Measurements from ENCODE around the gene MYBPC2.
"Not testable (repeated sequence)": the region's sequence is repeated elsewhere in the genome, so short reads cannot be mapped to it uniquely, and the experiment has no call there.

Gene MYBPC2

DNA sequence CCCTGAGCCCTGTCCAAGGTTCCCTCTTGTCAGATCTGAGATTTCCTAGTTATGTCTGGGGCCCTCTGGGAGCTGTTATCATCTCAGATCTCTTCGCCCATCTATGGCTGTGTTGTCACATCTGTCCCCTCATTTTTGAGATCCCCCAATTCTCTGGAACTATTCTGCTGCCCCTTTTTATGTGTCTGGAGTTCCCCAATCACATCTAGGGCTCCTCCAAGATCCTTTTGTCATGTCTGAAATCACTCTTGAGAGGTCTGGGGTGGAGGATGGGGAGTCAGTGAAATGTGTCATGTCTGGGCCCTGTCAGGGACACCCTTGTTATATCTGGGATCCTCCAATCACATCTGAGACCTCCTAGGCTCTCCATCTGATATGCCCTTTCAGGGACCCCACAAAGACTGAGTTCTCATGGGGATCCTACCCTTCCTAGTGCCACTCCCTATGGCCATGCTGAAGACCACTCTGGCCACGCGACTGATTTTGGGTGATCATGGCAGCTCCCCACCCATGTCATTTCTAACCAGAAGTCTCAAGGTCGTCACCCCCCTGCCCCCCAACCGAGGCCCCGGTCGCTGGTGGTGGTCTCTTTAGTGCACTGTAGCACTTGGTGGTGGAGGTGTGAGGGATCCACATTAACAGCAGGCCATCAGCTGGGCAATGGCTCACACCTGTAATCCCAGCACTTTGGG is 3.8 kb upstream of the MYBPC2 start:
- DNase-seq (ENCODE audit: low read depth in 2 of 2) = no peak

DNA sequence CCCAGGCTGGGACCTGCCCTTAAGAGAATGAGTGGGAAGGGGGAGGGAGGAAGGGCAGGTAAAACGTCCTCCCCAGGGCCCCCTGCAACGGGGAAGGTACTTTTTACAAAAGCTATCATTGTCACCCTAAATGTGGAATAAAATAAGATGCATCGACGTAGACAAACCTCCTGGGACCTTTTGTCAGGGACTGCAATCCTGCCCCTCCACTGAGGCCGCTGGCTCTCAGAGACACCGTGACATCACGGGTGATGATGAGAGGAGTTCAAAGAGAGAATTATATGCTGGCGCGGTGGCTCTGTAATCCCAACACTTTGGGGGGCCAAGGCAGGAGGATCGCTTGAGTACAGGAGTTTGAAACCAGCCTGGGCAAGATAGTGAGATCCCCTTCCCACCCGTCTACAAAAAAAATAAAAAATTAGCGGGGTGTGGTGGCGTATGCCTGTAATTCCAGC is 1.8 kb upstream of the MYBPC2 start:
- no peak for DNase-seq (ENCODE audit: low read depth in 2 of 2)

DNA sequence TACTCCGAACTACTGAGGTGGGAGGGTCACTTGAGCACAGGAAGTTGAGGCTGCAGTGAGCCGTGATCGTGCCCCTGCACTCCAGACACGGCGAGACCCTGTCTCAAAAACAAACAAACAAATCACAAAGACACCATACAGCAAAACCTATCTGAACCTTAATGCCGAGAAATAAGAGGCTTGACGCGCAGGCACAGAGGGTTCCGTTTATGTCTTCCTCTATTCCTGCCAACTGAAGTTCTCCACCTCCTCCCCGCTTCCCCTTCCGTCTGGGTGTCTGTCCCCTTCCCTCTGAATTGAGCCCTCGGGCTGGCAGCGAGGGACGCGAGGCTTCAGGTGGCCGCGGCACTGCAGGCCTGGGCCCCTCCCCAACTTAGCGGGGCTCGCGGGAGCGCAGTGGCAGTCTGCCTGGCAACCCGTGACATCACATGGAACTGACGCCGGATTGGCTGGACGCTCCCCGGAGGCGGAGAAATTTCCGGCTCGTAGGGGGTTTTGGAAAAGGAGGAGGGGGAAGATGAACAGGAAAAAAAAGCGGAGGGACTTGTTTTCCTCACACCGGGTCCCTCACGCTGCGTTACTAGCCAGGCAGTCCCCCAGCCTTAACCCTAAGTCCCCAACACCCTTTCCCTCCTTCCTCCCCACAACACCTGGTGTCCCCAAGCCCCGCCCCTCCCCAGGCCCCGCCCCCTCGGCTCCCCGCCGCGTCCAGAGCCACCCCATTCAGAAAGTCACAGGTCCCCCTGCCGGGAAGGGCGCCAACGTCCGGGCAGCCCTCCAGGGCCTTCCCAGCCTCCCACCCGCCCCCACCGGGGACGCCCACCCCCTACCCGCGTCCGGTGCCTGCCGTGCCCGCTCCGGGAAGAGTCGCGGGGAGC is 1.1 kb upstream of the MYBPC2 start:
- DNase-seq (ENCODE audit: low read depth in 2 of 2) = peak; percentile 55 to 84

DNA sequence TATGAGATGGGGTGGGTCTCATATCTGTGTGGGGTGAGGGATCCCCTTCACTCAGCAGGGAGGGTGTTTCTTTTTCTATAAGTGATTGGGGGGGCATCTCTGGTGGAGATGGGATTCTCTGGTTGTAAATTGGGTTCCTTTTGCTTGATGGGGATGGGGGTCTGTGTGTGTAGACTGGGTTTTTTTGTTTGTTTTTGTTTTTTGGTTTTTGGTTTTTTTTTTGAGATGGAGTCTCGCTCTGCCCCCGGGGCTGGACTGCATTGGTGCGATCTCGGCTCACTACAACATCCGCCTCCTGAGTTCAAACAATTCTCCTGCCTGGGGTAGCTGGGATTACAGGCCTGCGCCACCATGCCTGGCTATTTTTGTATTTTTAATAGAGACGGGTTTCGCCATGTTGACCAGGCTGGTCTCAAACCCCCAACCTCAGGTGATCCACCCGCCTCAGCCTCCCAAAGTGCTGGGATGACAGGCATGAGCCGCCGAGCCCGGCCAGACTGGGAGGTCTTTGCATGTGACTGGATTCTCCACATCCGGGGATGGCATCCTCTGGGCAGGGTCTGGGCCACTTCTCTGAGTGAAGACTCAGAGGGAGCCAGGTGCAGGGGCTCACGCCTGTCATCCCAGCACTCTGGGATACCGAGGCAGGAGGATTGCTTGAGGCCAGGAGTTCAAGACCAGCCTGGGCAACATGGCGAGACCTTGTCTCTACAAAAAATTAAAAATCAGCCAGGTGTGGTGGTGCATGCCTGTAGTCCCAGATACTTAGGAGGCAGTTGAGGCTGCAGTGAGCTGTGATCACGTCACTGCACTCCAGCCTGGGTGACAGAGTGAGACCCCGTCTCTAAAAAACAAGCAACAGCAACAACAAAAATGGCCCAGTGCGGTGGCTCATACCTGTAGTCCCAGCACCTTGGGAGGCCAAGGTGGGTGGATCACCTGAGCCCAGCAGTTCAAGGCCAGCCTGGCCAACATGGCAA is 799 bp downstream of the MYBPC2 start:
- no peak for DNase-seq (ENCODE audit: low read depth in 2 of 2)

DNA sequence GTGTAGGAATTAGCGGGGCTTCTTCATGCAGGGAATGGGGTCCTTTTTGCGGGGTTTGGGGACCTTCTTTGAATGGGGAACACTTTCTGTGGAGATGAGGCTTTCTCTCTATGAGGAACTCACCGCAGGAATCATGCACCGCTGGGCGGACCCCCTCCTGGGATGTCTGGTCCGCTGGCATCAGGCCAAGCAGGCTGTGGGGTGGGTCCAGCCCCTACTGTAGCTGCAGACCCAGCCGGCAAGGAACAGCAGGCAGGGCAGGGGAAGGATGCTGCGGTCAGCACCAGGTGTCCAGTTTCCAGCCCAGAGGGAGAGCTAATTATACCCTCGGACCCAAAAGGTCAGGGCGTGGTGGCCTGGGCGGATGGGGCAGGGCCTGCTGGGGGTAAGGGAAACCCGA is 1.8 kb downstream of the MYBPC2 start:
- DNase-seq (ENCODE audit: low read depth in 2 of 2) = no peak

DNA sequence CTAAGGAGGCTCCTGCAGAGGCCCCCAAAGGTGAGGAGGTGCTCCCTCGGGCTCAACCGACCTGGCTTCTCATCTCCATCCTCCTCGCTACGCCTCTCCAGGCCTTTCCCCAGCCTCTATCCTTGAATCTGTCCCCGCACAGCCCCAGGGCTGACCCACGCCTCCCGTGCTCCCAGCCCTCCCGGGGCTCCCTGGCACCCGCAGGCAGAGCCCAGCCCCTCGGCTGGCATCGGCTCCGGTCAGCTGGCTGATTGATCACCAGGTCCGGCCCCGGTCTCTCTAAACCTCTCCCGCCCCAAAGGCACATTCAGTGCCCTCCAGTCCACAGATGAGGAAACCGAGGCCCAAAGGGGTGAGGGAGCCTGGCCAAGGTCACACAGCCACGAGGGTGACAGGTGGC is 2.5 kb downstream of the MYBPC2 start:
- no peak for DNase-seq (ENCODE audit: low read depth in 2 of 2)

DNA sequence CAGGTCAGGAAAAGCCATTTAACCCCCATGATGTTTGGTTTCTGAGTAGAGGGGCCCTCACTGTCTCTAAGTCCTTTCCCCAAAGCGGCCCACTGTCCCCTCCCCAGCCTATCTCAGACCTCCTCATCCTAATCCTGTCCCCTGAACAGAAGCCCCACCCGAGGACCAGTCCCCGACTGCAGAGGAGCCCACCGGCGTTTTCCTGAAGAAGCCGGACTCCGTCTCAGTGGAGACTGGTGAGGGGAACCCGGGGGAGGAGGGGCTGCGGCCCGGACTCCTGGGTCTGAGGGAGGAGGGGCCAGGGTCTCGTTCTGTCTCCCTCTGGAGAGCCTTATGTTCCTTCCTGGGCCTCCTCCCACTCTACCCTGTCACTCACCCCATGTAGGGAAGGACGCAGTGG is 2.9 kb downstream of the MYBPC2 start:
- no peak for DNase-seq (ENCODE audit: low read depth in 2 of 2)

DNA sequence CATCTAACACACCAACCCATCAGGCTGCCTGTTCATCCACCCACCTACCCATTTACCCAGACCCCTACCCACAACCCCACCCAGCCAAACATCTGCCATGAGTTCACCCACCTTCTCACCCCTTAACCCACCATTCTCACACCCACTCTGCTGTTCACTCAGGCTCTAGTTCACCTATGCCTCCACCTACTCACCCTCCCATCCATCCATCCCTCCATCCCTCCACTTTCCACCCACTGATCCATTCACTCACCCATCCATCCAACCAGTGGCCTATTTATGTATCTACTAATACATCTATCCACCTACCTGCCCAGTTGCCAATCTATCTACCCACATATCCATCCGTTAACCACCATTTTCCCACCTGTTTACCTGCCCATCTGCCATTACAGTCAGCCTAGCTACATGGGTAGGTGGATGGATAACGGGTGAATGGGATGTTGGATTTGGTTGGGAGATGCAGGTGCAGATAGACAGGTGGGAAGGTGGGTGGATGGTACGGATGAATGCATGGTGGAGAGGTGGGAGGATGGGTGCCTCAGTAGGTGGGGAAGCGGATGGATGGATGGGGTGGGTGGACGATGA is 5.3 kb downstream of the MYBPC2 start:
- DNase-seq (ENCODE audit: low read depth in 2 of 2) = no peak

DNA sequence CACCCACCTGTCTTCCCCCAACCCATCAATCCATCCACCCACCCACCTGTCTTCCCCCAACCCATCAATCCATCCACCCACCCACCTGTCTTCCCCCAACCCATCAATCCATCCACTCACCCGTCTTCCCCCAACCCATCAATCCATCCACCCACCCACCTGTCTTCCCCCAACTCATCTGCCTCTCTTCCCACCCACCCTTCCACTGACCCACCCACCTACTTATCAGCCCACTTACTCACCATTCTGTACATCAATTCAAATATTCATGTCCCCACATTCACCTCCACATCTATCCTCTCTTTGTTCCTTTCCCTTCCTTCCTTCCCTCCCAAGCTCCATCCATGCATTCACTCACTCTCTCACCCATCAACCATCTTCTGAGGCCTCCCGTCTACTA is 6.4 kb downstream of the MYBPC2 start:
- DNase-seq (ENCODE audit: low read depth in 2 of 2) = not testable (repeated sequence)

DNA sequence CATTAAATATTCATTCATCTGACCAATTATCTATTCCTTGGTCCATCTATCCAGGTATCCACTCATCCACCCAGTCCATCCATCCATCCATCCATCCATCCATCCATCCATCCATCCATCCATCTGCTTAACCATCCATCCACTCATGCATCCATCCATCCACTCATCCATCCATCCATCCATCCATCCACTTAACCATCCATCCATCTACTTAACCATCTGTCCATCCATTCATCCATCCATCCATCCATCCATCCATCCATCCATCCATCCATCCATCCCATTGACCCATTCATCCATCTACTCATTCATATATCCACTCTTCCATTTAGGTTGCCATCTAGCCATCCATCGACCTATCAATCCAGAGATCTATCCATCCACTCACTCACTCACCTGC is 11.4 kb downstream of the MYBPC2 start:
- DNase-seq (ENCODE audit: low read depth in 2 of 2) = no peak

DNA sequence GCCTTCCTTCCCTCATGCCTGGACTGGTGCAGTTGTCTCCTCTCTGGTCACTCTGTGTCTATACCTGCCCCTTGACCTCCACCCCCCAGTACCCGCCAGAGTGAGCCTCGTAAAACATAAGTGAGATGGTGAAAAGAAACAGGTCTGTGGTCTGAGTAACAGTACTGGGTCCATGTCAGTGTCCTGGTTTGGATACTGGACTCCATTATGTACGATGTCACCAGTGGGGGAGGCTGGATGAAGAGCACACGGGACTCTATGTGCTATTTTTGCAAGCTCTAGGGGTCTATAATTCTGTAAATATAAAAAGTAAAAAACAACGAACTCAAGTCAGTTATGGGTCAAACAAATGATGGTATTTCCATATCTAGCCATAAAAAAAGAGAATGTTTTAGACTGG is 14.4 kb downstream of the MYBPC2 start:
- DNase-seq (ENCODE audit: low read depth in 2 of 2) = no peak

DNA sequence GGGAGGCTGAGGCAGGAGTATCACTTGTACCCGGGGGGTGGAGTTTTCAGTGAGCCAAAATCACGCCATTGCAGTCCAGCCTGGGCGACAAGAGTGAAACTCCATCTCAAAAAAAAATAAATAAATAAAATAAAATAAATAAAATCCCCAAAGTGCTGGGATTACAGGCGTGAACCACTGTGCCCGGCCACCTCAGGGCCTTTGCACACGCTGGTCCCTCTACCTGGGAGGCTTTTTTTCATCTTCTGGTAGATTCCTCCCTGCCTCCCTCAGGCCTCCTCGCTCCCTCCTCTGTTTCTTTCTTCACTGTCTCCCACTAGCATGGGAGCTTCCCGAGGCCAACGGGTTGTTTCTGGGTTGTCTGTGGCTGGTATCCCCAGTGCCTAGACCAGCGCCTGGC is 15.1 kb downstream of the MYBPC2 start:
- DNase-seq (ENCODE audit: low read depth in 2 of 2) = no peak

DNA sequence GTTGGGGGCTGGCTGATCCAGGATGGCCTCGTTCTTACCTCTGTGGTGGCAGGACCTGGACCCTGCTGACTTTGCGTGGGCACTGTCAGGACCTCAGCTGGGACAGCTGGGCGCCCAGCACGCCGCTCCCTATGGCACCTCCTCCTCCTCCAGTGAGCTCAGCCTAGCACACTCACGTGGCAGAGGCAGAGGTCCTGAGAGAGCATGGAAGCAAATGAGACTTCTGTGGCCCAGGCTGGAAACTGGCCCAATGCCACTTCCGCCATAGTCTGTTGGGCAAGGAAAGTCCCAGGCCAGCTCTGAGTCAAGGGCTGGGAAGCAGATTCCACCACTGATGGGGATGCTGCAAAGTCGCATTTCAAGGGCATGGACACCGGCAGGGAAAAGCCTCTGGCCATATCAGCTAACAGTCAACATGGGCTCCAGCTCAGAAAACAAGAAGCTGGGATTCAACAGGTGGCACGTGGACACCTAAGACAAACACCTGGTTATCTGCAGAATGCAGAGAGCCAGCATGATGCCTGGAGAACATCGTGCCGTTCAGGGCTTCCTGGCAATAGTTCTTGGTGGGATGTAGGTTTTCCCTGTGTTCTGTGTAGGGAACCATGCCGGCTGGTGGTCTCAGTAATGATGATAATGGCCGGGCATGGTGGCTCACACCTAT is 16.7 kb downstream of the MYBPC2 start:
- no peak for DNase-seq (ENCODE audit: low read depth in 2 of 2)

DNA sequence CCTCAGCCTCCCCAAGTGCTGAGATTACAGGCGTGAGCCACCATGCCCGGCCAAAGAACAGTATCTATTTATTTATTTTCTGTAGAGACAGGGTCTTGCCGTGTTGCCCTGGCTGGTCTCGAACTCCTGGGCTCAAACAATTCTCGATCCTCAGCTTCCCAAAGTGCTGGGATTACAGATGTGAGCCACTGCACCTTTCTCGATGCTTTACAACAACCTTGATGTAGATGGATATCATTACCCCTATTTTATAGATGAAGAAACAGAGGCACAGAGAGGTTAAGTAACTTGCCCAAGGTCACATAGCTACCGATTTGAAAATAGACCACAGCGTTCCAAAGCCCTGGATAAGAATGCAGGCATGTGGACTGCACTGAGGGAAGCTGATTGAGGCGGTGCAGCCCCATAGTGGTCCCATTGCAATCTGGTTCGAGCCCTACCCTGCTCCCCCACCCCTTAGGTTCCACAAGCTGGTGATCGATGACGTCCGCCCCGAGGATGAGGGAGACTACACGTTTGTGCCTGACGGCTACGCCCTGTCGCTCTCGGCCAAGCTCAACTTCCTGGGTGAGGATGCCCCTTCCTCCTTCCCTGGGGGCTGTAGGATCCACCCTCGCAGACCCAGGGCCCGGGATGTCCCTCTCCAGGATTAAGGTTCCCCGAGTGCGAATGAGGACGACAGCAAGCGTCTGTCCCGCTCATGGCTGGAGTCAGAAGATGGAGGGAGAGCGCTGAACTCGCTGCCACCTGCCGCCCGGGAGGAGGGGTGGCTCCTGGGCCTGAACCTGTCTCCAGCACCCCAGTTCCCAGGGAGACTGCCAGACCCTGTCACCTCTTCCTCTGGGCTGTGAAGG is 17.9 kb downstream of the MYBPC2 start:
- no peak for DNase-seq (ENCODE audit: low read depth in 2 of 2)

DNA sequence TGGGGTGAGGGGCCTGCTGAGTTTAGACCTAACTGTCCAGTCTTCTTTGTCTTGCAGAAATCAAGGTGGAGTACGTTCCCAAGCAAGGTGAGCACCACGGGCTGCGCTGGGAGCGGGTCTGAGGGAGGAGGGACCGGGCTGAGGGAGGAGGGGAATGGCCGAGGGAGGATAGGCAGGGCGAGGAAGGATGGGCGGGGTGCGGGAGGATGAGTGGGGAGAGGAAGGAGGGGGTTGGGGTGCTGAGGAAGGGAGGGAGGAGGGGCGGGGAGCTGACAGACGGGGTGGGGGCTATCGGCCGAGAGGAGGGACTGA is 18.5 kb downstream of the MYBPC2 start:
- no peak for DNase-seq (ENCODE audit: low read depth in 2 of 2)

DNA sequence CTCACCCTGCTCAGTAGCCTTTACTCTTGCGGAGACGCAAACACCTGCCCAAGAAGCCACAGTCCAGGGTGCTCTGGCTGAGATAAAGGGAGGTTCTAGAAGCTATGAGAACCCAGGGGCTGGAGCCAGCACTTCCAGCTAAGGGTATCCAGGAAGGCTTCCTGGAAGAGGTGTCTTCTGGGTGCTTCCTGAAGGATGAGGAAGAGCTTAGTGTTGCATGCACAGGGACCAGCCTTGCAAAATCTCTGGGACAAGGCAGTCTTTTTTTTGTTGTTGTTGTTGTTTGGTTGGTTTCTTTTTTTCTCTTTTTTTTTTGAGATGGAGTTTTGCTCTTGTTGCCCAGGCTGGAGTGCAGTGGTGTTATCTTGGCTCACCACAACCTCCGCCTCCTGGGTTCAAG is 20.6 kb downstream of the MYBPC2 start:
- no peak for DNase-seq (ENCODE audit: low read depth in 2 of 2)

DNA sequence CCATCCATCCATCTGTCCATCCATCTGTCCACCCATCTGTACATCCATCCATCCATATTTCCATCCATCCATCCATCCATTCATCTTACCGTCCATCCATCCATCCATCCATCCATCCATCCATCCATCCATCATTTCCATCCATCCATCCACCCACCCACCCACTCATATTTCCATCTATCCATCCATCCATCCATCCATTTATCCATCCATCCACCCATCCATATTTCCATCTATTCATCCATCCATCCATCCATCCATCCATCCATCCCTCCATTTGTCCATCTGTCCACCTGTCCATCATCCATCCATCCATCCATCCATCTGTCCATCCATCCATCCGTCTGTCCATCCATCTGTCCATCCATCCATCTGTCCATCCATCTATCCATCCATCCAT is 23.3 kb downstream of the MYBPC2 start:
- DNase-seq (ENCODE audit: low read depth in 2 of 2) = no peak

DNA sequence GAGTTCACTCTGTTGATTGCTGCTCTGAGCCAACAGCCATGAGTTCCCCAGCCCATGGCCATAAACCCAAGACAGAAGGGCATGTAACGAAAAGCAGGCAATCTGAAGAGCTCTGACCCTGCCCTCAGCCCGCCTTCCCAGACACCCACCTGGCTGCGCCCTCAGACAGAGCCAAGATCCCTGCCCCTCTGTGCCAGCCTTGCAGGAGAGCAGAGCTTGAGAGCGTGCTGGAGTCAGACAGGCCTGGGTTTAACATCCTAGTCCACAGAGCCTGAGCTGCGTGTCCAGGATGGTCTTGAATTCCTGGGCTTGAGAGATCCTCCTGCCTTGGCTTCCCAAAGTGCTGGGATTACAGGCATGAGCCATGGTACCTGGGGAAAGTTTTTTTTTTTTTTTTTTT is 24.6 kb downstream of the MYBPC2 start:
- DNase-seq (ENCODE audit: low read depth in 2 of 2) = no peak

DNA sequence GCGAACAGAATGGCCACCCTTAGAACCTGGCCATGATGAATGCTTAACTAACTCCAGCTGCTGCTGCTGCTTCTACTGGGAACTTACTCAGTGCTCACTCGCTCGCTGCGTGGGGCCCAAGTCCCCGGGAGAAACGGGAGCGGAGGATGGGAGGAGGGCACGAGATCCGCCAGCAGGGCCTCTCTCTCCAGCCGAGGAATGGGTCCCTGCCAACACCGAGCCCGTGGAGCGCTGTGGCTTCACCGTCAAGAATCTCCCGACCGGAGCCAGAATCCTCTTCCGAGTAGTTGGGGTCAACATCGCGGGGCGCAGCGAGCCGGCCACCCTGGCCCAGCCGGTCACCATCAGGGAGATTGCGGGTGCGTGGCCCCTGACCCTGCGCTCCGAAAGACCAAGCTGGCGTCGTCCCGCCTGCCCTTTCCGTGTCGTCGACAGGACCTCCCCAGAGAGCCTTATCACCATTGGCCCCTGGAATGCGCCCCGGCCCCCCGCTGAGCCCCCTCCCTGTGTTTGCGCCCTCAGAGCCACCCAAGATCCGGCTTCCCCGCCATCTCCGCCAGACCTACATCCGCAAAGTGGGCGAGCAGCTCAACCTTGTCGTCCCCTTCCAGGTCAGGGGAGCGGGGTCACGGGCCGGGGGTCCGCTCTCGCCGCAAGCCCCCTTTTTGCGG is 25.8 kb downstream of the MYBPC2 start:
- no peak for DNase-seq (ENCODE audit: low read depth in 2 of 2)

DNA sequence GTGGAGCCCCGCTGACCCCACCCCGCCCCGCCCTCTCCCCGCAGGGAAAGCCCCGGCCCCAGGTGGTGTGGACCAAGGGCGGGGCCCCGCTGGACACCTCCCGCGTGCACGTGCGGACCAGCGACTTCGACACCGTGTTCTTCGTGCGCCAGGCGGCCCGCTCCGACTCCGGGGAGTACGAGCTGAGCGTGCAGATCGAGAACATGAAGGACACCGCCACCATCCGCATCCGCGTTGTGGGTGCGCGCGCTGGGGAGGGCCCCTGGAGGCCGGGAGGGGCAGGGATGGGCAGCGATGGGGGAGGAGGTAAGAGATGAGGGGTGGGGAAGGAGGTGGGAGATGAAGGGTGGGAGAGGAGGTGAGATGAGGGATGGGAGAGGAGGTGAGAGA is 26.4 kb downstream of the MYBPC2 start:
- no peak for DNase-seq (ENCODE audit: low read depth in 2 of 2)

All from stimulated activated CD4-positive, alpha-beta T cell treated with anti-CD3 and anti-CD28 coated beads, Interleukin-1b, Interleukin-23, amount 100 ng/mL, for 1 hour (primary cell).